Stomach (tissue), 9 donors: ENCODE data around the gene SCAF1. TPM values are rescaled to one million over a fixed set of nuclear protein-coding genes. Genes with fewer than 3 reads are reported as not detected.

Experiments used
- DNase-seq, 2 donors: peaks; one replicate each; pipeline versions ENCODE4 v3.0.0 to v3.0.0-alpha.2; 2013 to 2019
- H3K27ac ChIP-seq, 5 donors: fragments of 200-600 bp in 4 of 5; sonication (generic) in 4 of 5; one replicate each; pipeline ENCODE4 v1.5.1; 2013 to 2019; ENCODE audit warnings: mild to moderate bottlenecking in 1 of 5, moderate library complexity in 1 of 5
- H3K27me3 ChIP-seq, 3 donors: fragments of 200-600 bp; sonication (generic); one replicate each; pipeline ENCODE4 v1.5.1; 2017 to 2019; ENCODE audit warnings: mixed run types in 1 of 3
- H3K36me3 ChIP-seq, 4 donors: fragments of 200-600 bp; sonication (generic); 1 replicate in 3 of 4; 2 replicates in 1 of 4; pipeline ENCODE4 v1.5.1; 2016 to 2019
- H3K4me1 ChIP-seq, 4 donors: fragments of 200-600 bp; sonication (generic); one replicate each; pipeline ENCODE4 v1.5.1; 2016 to 2019
- H3K4me3 ChIP-seq, 4 donors: fragments of 200-600 bp; sonication (generic) in 3 of 4; one replicate each; pipeline ENCODE4 v1.5.1; 2016 to 2019; ENCODE audit warnings: mild to moderate bottlenecking in 1 of 4
- H3K9me3 ChIP-seq, 4 donors: fragments of 200-600 bp; sonication (generic); one replicate each; pipeline ENCODE4 v1.5.1; 2016 to 2019
- EP300 ChIP-seq: sonication (generic); formaldehyde crosslinking; IDR thresholded peaks from one replicate; pipeline ENCODE4 v1.6.1; 2017; ENCODE audit warnings: antibody characterized with exemption
- POLR2A ChIP-seq, 4 donors: fragments of 450-650 bp; IDR thresholded peaks; one replicate each; pipeline ENCODE4 v1.6.1; 2016; ENCODE audit warnings: antibody characterized with exemption in 4 of 4, control low read depth in 2 of 4, mild to moderate bottlenecking in 1 of 4, moderate library complexity in 1 of 4
- POLR2AphosphoS5 ChIP-seq, 3 donors: sonication (generic); formaldehyde crosslinking; IDR thresholded peaks; one replicate each; pipeline ENCODE4 v1.6.1; 2016; ENCODE audit warnings: antibody characterized with exemption in 3 of 3
- WGBS, 5 donors: extraction: QIAGEN DNeasy Blood & Tissue Kit in 3 of 5; methylation state at CpG; one replicate each; pipeline versions ENCODE4 v1.1.5 to v1.1.7; 2013 to 2018; 5-methylcytosine and 5-hydroxymethylcytosine counted together
- intact Hi-C: fragments of 100-400 bp; cut with DNase I; formaldehyde crosslinking; loops from one replicate; pipeline ENCODE4 v1.15.1; 2023; ENCODE audit warnings: low total_unique reads
- polyA plus RNA-seq, 3 donors: library from polyadenylated mRNA; stranded (reverse); fragments of 200-250 nt; gene quantifications; one replicate each; pipeline ENCODE4 v1.2.3, GENCODE V29; 2013
- total RNA-seq, 5 donors: library from RNA; depleted of rRNA; stranded (reverse); fragments of >200 nt; gene quantifications; one replicate each; pipeline versions ENCODE4 v1.1.0 to v1.2.3, GENCODE V29; 2014 to 2016
- TF ChIP-seq, protein P1 (sequence below), 7 experiments: fragments of 450-650 bp in 4 of 7; fragments of 200-600 bp in 3 of 7; sonication (generic) in 3 of 7; IDR thresholded peaks; one replicate each; pipeline ENCODE4 v1.5.1; 2016 to 2019; ENCODE audit warnings: antibody characterized with exemption in 7 of 7, control low read depth in 2 of 7, mild to moderate bottlenecking in 1 of 7
- donor health status: healthy with polysubstance abuse.
- donor health status: Bipolar disorder and iron deficiency.
- donor health status: healthy.

SCAF1 gene
- total and polyA plus RNA-seq, 8 donors = 8.3 to 41.7 (median 19.7) TPM

DNA sequence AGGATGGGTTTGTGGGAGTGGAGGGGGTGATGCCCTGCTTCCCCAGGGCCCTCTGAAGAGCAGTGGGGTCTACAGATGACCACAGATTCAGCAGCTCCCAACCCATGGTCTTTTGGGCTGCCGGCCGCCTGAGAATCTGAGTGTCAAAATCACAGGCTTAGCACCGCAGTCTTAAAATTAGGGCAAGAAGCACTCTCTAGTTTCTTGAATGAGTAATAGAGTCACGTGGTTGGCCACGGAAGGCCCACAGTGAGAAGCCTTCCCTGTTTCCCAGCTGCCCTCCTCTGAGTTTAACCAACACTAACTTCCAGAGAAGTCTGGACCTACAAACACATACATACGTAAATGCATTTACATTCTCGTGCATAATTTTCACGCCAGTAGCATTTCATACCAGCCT is 40.3 kb downstream of the SCAF1 start:
- intact Hi-C loops = no loop called here
- Histone ChIP-seq H3K36me3 (peaks cover 57 to 75% (median 64%) of the 10 kb centered on the region in 4 donors), H3K4me1 (peaks cover 34 to 41% (median 39%) of the 10 kb centered on the region in 4 donors), H3K27ac (no peak overlapping the region), H3K9me3 (no peaks in the 10 kb centered on the region), H3K4me3 (no peak overlapping the region), H3K27me3 (no peaks in the 10 kb centered on the region)
- TF ChIP-seq EP300 (no peak), POLR2A (IDR thresholded peaks at IDR 0.05) (no peak), POLR2AphosphoS5 (IDR thresholded peaks at IDR 0.05) (no peak)
- TF ChIP-seq, protein P1, sequence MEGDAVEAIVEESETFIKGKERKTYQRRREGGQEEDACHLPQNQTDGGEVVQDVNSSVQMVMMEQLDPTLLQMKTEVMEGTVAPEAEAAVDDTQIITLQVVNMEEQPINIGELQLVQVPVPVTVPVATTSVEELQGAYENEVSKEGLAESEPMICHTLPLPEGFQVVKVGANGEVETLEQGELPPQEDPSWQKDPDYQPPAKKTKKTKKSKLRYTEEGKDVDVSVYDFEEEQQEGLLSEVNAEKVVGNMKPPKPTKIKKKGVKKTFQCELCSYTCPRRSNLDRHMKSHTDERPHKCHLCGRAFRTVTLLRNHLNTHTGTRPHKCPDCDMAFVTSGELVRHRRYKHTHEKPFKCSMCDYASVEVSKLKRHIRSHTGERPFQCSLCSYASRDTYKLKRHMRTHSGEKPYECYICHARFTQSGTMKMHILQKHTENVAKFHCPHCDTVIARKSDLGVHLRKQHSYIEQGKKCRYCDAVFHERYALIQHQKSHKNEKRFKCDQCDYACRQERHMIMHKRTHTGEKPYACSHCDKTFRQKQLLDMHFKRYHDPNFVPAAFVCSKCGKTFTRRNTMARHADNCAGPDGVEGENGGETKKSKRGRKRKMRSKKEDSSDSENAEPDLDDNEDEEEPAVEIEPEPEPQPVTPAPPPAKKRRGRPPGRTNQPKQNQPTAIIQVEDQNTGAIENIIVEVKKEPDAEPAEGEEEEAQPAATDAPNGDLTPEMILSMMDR (IDR thresholded peaks at IDR 0.05) = no peak
- 88 to 94% (median 92%) methylated on average over 8 of the region's 8 CpGs for WGBS, 5 donors
- no peak for DNase-seq

DNA sequence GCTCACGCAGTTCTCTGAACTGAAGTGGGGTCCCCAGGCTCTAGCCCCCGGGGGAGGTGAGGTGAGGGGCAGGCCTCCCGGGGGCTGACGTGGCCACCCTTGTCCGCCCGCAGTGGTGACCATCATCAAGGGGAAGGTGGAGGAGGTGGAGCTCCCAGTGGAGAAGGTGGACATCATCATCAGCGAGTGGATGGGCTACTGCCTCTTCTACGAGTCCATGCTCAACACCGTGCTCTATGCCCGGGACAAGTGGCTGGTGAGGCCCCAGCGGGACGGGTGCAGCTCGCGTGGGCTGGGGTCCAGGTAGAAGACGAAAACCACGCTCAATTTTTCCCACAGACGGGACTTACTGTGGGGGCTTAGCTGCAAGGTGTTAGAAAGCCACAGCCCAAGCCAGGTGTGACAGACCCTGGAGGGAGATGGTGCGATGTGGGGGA is 41.8 kb downstream of the SCAF1 start:
- H3K27me3 ChIP-seq = peaks cover 0 to 1% (median 0%) of the 10 kb centered on the region in 3 donors
- no peaks in the 10 kb centered on the region for H3K9me3 ChIP-seq
- no peak overlapping the region for H3K27ac ChIP-seq
- no peak overlapping the region for H3K4me3 ChIP-seq
- WGBS, 5 donors = 91 to 96% (median 95%) methylated on average over 14 to 18 of the region's 18 CpGs
- H3K4me1 ChIP-seq = peaks cover 23 to 40% (median 26%) of the 10 kb centered on the region in 4 donors
- intact Hi-C loops = no loop called here
- H3K36me3 ChIP-seq = peaks cover 59 to 90% (median 77%) of the 10 kb centered on the region in 4 donors
- no peak for DNase-seq
- TF ChIP-seq POLR2A (IDR thresholded peaks at IDR 0.05) (no peak), EP300 (no peak), POLR2AphosphoS5 (IDR thresholded peaks at IDR 0.05) (no peak)
- TF ChIP-seq, protein P1 (IDR thresholded peaks at IDR 0.05) = no peak

DNA sequence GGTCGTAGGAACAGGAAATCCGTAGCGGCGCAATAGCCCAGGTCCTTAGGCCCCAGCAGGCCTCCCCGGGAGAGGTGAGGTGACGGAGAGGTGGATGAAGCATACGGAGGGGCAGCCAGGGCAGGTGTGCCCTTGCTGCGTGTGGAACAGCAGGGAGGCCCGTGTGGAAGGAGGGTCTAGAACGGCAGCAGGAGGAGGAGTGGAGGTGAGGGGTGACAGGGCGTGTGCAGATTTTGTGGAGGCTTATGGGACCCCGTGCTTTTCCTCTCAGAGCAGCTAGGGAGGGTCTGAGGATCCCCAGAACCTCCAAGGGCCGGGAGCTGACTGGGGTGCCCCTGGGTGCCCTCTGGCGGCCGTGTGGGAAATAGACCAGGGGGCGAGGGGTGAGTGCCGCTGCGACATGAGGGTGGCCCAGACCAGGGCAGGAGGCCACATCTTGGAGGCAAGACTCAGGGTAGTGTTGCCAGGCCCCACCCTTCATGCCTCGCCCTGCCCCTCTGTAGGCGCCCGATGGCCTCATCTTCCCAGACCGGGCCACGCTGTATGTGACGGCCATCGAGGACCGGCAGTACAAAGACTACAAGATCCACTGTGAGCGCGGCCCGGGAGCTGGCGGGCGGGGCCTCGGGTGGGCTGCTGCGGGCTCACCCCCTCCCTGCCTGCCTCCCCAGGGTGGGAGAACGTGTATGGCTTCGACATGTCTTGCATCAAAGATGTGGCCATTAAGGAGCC is 42.4 kb downstream of the SCAF1 start:
- intact Hi-C loops = no loop called here
- no peaks in the 10 kb centered on the region for H3K9me3 ChIP-seq
- 69 to 83% (median 76%) methylated on average over 16 to 35 of the region's 35 CpGs for WGBS, 5 donors
- no peak overlapping the region for H3K27ac ChIP-seq
- peaks cover 59 to 90% (median 77%) of the 10 kb centered on the region in 4 donors for H3K36me3 ChIP-seq
- no peak for TF ChIP-seq POLR2AphosphoS5 (IDR thresholded peaks at IDR 0.05)
- TF ChIP-seq, protein P1 (IDR thresholded peaks at IDR 0.05) = peak in 2 of 7 experiments; percentile 34 to 47
- peaks cover 0 to 7% (median under 1%) of the 10 kb centered on the region in 3 donors for H3K27me3 ChIP-seq
- no peak for DNase-seq
- H3K4me1 ChIP-seq = peaks cover 22 to 40% (median 26%) of the 10 kb centered on the region in 4 donors
- H3K4me3 ChIP-seq = no peak overlapping the region

DNA sequence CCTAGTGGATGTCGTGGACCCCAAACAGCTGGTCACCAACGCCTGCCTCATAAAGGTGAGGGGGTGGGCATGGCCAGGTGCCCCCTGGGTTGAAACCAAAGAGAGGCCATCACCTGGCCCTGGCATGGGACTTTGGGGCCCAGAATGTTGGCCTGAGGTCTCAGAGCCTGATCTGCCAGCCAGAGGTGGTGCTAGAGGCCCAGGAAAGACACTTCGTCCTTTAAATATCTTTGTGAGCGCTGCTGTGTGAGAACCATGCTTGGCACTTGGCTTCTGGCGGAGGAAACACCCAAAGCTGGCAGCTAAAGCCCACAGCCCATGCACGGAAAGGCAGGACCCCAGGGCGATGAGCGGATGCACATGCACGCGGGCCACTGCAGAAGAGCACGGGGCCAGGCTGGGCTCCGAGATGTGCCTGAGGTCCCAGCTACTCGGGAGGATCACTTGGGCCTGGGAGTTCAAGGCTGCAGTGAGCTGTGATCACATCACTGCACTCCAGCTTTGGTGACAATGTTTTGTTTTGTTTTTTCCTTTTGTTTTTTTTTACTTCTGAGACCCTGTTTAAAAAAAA is 43.1 kb downstream of the SCAF1 start:
- peaks cover 22 to 40% (median 26%) of the 10 kb centered on the region in 4 donors for H3K4me1 ChIP-seq
- TF ChIP-seq EP300 (no peak), POLR2AphosphoS5 (IDR thresholded peaks at IDR 0.05) (no peak), POLR2A (IDR thresholded peaks at IDR 0.05) (no peak)
- TF ChIP-seq, protein P1 (IDR thresholded peaks at IDR 0.05) = no peak
- H3K9me3 ChIP-seq = no peaks in the 10 kb centered on the region
- no peak overlapping the region for H3K27ac ChIP-seq
- H3K4me3 ChIP-seq = no peak overlapping the region
- H3K27me3 ChIP-seq = peaks cover 0 to 13% (median 5%) of the 10 kb centered on the region in 3 donors
- WGBS, 5 donors = 85 to 90% (median 90%) methylated on average over 13 of the region's 13 CpGs
- intact Hi-C loops = no loop called here
- no peak for DNase-seq
- H3K36me3 ChIP-seq = peaks cover 59 to 87% (median 77%) of the 10 kb centered on the region in 4 donors
